DMS79 treated with DMSO at 0.1 percent for 48 hours (cell line): ENCODE data around the gene CPA1.

ENCODE experiments used
- DNase-seq: peaks from one replicate; lab custom pipeline; 2025; lab: John Stamatoyannopoulos, UW

Gene CPA1

GRCh38 chr7:130394421-130395195, 14.3 kb downstream of the CPA1 start:
- peak; percentile 86 for DNase-seq

- no peak for DNase-seq
Measured at GRCh38 chr7:130395421-130395820, 15.1 kb downstream of the CPA1 start.

GRCh38 chr7:130396109-130396508, 15.8 kb downstream of the CPA1 start:
- peak; percentile 62 for DNase-seq

- DNase-seq: peak; percentile 73
Measured at GRCh38 chr7:130397051-130397757, 16.9 kb downstream of the CPA1 start.

- DNase-seq: peak; percentile 68
Measured at GRCh38 chr7:130397758-130398073, 17.4 kb downstream of the CPA1 start.

- DNase-seq: no peak
Measured at GRCh38 chr7:130398526-130399090, 18.3 kb downstream of the CPA1 start.

GRCh38 chr7:130400120-130400572, 19.9 kb downstream of the CPA1 start:
- DNase-seq: no peak

GRCh38 chr7:130401101-130401500, 20.8 kb downstream of the CPA1 start:
- DNase-seq: no peak

- no peak for DNase-seq
Measured at GRCh38 chr7:130401578-130401977, 21.3 kb downstream of the CPA1 start.

- peak; percentile 79 for DNase-seq
Measured at GRCh38 chr7:130405003-130405402, 24.7 kb downstream of the CPA1 start.

- DNase-seq: peak; percentile 95
Measured at GRCh38 chr7:130409067-130409711, 28.9 kb downstream of the CPA1 start.

- DNase-seq: no peak
Measured at GRCh38 chr7:130409712-130410072, 29.4 kb downstream of the CPA1 start.

GRCh38 chr7:130410868-130411541, 30.7 kb downstream of the CPA1 start:
- DNase-seq: no peak

GRCh38 chr7:130413201-130413600, 32.9 kb downstream of the CPA1 start:
- no peak for DNase-seq

GRCh38 chr7:130415006-130415405, 34.7 kb downstream of the CPA1 start:
- DNase-seq: no peak

GRCh38 chr7:130417213-130417612, 36.9 kb downstream of the CPA1 start:
- DNase-seq: no peak

GRCh38 chr7:130418306-130418705, 38.0 kb downstream of the CPA1 start:
- no peak for DNase-seq

GRCh38 chr7:130419658-130420057, 39.4 kb downstream of the CPA1 start:
- peak; percentile 60 for DNase-seq

- DNase-seq: peak; percentile 93
Measured at GRCh38 chr7:130420943-130421578, 40.8 kb downstream of the CPA1 start.

- peak; percentile 97 for DNase-seq
Measured at GRCh38 chr7:130421684-130422083, 41.4 kb downstream of the CPA1 start.

- no peak for DNase-seq
Measured at GRCh38 chr7:130423501-130424037, 43.3 kb downstream of the CPA1 start.
